NT2/D1 (cell line): ENCODE data around the gene UNK.

Experiments
- SUZ12 ChIP-seq: IDR thresholded peaks from 2 replicates; pipeline ENCODE4 v1.6.1; 2011; ENCODE audit not compliant: insufficient read length, insufficient read depth; ENCODE audit errors: extremely low read depth
- YY1 ChIP-seq: IDR thresholded peaks from 2 replicates; pipeline ENCODE4 v1.6.1; 2011; ENCODE audit not compliant: insufficient read length, insufficient read depth

DNA sequence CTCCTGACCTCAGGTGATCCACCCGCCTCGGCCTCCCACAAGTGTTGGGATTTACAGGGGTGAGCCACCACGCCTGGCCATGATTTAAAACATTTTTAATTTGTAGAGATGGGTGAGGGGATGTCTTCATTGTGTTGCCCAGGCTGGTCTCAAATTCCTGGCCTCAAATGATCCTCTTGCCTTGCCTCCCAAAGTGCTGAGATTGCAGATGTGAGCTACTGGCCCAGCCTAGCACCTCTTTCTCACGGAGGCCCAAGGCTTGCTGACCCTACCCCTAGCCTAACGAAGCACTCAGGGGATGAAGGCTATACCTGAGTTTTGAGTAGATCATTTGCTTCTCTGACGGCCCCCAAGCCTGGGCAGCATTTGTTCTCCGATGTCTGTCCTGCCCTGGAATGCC is 26.6 kb downstream of the UNK start:
- TF ChIP-seq YY1 (no peak), SUZ12 (no peak)
